ENCODE measurements around the gene RBM38.

The RBM38 gene

GRCh38 chr20:57375652-57376230 lies 15.5 kb upstream of the RBM38 start:
- DNase-seq = no peak

GRCh38 chr20:57377350-57377749 lies 13.8 kb upstream of the RBM38 start:
- DNase-seq = no peak

GRCh38 chr20:57378107-57378506 lies 13.1 kb upstream of the RBM38 start:
- DNase-seq = no peak

- DNase-seq = no peak
Measured at GRCh38 chr20:57378646-57379262, 12.4 kb upstream of the RBM38 start.

- no peak for DNase-seq
Measured at GRCh38 chr20:57379263-57379647, 11.9 kb upstream of the RBM38 start.

GRCh38 chr20:57380081-57380750 lies 11.0 kb upstream of the RBM38 start:
- DNase-seq = no peak

- DNase-seq = peak; percentile 63
Measured at GRCh38 chr20:57381596-57382503, 9.3 kb upstream of the RBM38 start.

- no peak for DNase-seq
Measured at GRCh38 chr20:57382516-57382915, 8.7 kb upstream of the RBM38 start.

- no peak for DNase-seq
Measured at GRCh38 chr20:57383447-57384347, 7.5 kb upstream of the RBM38 start.

- DNase-seq = no peak
Measured at GRCh38 chr20:57384486-57384885, 6.7 kb upstream of the RBM38 start.

- no peak for DNase-seq
Measured at GRCh38 chr20:57384953-57385761, 6.0 kb upstream of the RBM38 start.

- DNase-seq = no peak
Measured at GRCh38 chr20:57385940-57386339, 5.3 kb upstream of the RBM38 start.

- no peak for DNase-seq
Measured at GRCh38 chr20:57386762-57387161, 4.4 kb upstream of the RBM38 start.

GRCh38 chr20:57387463-57387862 lies 3.7 kb upstream of the RBM38 start:
- DNase-seq = no peak

- DNase-seq = no peak
Measured at GRCh38 chr20:57387945-57388371, 3.2 kb upstream of the RBM38 start.

- peak; percentile 87 for DNase-seq
Measured at GRCh38 chr20:57388953-57389694, 2.1 kb upstream of the RBM38 start.

GRCh38 chr20:57389695-57390603 lies 1.2 kb upstream of the RBM38 start:
- DNase-seq = no peak

GRCh38 chr20:57391439-57392301 lies 474 bp downstream of the RBM38 start:
- peak; percentile 64 for DNase-seq

Data from NCI-H69 (cell line).